Stomach (tissue), 4 donors: Measurements from ENCODE around the gene BMP7.

Experiments used
- CTCF ChIP-seq, 7 experiments: fragments of 450-650 bp in 4 of 7; fragments of 200-600 bp in 3 of 7; sonication (generic) in 3 of 7; IDR thresholded peaks; one replicate each; pipeline ENCODE4 v1.5.1; 2016 to 2019; ENCODE audit warnings: antibody characterized with exemption in 7 of 7, control low read depth in 2 of 7, mild to moderate bottlenecking in 1 of 7
- POLR2A ChIP-seq, 4 donors: fragments of 450-650 bp; IDR thresholded peaks; one replicate each; pipeline ENCODE4 v1.6.1; 2016; ENCODE audit warnings: antibody characterized with exemption in 4 of 4, control low read depth in 2 of 4, mild to moderate bottlenecking in 1 of 4, moderate library complexity in 1 of 4

DNA sequence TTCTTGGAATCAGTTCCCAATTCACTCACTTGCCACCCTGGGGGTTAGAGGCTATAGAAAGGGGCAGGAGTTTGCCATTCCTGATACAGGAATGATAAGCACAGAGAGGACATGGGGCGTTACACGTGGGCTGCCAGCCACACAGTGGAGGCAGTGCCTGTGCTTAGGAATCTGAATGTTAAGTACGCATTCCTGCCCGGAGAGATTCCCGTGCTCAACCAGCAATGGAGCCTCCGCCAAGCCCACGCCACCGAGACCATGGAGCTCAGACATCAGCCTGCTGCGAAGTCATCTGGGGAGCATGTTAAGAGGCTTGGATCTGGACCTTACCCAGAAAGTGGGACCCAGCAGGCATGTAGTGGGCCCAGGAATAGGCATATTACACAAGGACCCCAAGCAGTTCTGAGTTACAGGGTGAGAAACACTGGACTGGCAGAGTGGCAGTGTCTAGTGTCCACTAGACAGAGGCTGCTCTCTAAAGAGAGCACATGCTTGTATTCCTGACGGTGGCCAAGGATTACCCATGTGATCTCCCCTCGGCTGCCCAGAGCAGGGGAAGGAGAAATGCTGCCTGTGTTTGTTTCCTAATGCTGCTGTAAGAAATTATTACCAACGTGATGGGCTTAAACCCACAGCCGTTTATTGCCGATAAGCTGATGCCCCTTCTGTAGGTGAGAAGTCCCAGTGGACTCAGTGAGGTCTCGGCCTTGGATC is 138.2 kb downstream of the BMP7 start:
- TF ChIP-seq CTCF (IDR thresholded peaks at IDR 0.05) (no peak), POLR2A (IDR thresholded peaks at IDR 0.05) (no peak)
